HepG2 (cell line): Measurements from ENCODE around the gene PDSS2. TPM values are rescaled to one million over a fixed set of nuclear protein-coding genes. Genes with fewer than 3 reads are reported as not detected.

Experiments
- ATAC-seq: fragments of 200-7000 bp; cut with Tn5 transposase; 3 replicates; pipeline ENCODE4 v1.9.1; 2020; ENCODE audit warnings: mild to moderate bottlenecking, moderate library complexity
- BruUV-seq: library from RNA; stranded (reverse); fragments of 400-500 nt; replicated peaks from 2 replicates; lab custom pipeline; 2021; lab: Mats Ljungman, UMichigan
- CTCF ChIA-PET: fragments of 300-600 bp; formaldehyde crosslinking; extraction: SDS; loops from one replicate; lab custom pipeline; 2021; ENCODE audit warnings: low total read pairs, inconsistent platforms, low intra/inter-chr PET ratio; lab: Yijun Ruan, JAX
- POLR2A ChIA-PET: fragments of 350-600 bp; sonication (Branson Sonifier 250); formaldehyde crosslinking; loops from one replicate; lab custom pipeline; 2020; ENCODE audit warnings: antibody characterized with exemption, inconsistent platforms; lab: Yijun Ruan, JAX
- DNase-seq: peaks from one replicate; pipeline ENCODE4 v3.0.0-alpha.2; 2015; ENCODE audit warnings: low spot score
- FAIRE-seq: peaks from 3 replicates; lab custom pipeline; 2011; peaks lifted over from hg19 to GRCh38; lab: Jason Lieb, UNC
- H2AFZ ChIP-seq: one replicate; pipeline ENCODE4 v1.6.1; 2011; ENCODE audit warnings: low read length, inconsistent platforms
- H3K27ac ChIP-seq: fragments of 300-600 bp; 3 replicates; pipeline ENCODE4 v1.8.0; 2011; ENCODE audit warnings: mixed run types, mild to moderate bottlenecking, mixed read lengths, low read length, inconsistent platforms; ENCODE audit not compliant: insufficient read depth; ENCODE audit errors: extremely low read length
- H3K27me3 ChIP-seq, 2 experiments: fragments of 200-600 bp in 1 of 2; 2 replicates in 1 of 2; 3 replicates in 1 of 2; pipeline versions ENCODE4 v1.6.0 to v1.8.0; 2011; ENCODE audit warnings: low read length in 2 of 2, mild to moderate bottlenecking in 2 of 2, moderate library complexity in 2 of 2, inconsistent platforms in 1 of 2; ENCODE audit not compliant: insufficient read depth in 2 of 2, control insufficient read depth in 1 of 2
- H3K36me3 ChIP-seq, 2 experiments: fragments of 200-600 bp in 1 of 2; replicated peaks in 1 of 2; 2 replicates in 1 of 2; 3 replicates in 1 of 2; pipeline versions ENCODE4 v1.5.1 to v1.8.0; 2011; ENCODE audit warnings: low read length in 2 of 2, inconsistent platforms in 1 of 2; ENCODE audit not compliant: insufficient read depth in 2 of 2, control insufficient read depth in 1 of 2
- H3K4me1 ChIP-seq: 2 replicates; pipeline ENCODE4 v1.5.1; 2012; ENCODE audit warnings: low read length, inconsistent platforms; ENCODE audit not compliant: insufficient read depth
- H3K4me2 ChIP-seq: 2 replicates; pipeline ENCODE4 v1.6.0; 2011; ENCODE audit warnings: low read depth, low read length, inconsistent platforms
- H3K4me3 ChIP-seq, 3 experiments: fragments of 200-600 bp in 1 of 3; sonication (generic), shearing (Covaris generic) in 1 of 3; replicated peaks in 1 of 3; 2 replicates each; pipeline ENCODE4 v1.5.1; 2011 to 2016; ENCODE audit warnings: low read length in 3 of 3, inconsistent platforms in 2 of 3, low read depth in 2 of 3, mild to moderate bottlenecking in 2 of 3, control low read depth in 1 of 3, mixed read lengths in 1 of 3; ENCODE audit not compliant: insufficient read depth in 1 of 3
- H3K79me2 ChIP-seq: one replicate; pipeline ENCODE4 v1.6.1; 2011; ENCODE audit warnings: low read length, inconsistent platforms; ENCODE audit not compliant: insufficient read depth
- H3K9ac ChIP-seq: 2 replicates; pipeline ENCODE4 v1.6.0; 2011; ENCODE audit warnings: mild to moderate bottlenecking, low read depth, low read length, inconsistent platforms; ENCODE audit not compliant: insufficient read depth
- H3K9me3 ChIP-seq: 2 replicates; pipeline ENCODE4 v1.5.1; 2012; ENCODE audit warnings: mild to moderate bottlenecking, low read length
- H4K20me1 ChIP-seq: 2 replicates; pipeline ENCODE4 v1.6.0; 2011; ENCODE audit warnings: inconsistent platforms, mild to moderate bottlenecking, low read length, moderate library complexity; ENCODE audit not compliant: insufficient read depth
- HMG20A ChIP-seq: IDR thresholded peaks from 2 replicates; pipeline ENCODE4 v1.6.1; 2016; ENCODE audit warnings: borderline replicate concordance
- MED13 ChIP-seq: sonication (generic); formaldehyde crosslinking; IDR thresholded peaks from 2 replicates; pipeline ENCODE4 v1.5.0; 2020; ENCODE audit warnings: missing genetic modification reagents
- MEF2D ChIP-seq: sonication (generic); formaldehyde crosslinking; IDR thresholded peaks from 2 replicates; pipeline ENCODE4 v1.5.1; 2020; ENCODE audit warnings: mild to moderate bottlenecking, missing genetic modification reagents
- POLR2G ChIP-seq: fragments of 200-400 bp; formaldehyde crosslinking; IDR thresholded peaks from 2 replicates; pipeline ENCODE4 v1.6.1; 2018; ENCODE audit warnings: mild to moderate bottlenecking, low read depth, low read length, moderate library complexity
- YEATS2 ChIP-seq: sonication (generic); formaldehyde crosslinking; IDR thresholded peaks from 2 replicates; pipeline ENCODE4 v1.4.0; 2020; ENCODE audit warnings: missing genetic modification reagents, borderline replicate concordance
- ZBTB3 ChIP-seq: sonication (generic); formaldehyde crosslinking; IDR thresholded peaks from 2 replicates; pipeline ENCODE4 v1.4.0; 2020; ENCODE audit warnings: low read depth, mild to moderate bottlenecking, moderate library complexity, missing genetic modification reagents, borderline replicate concordance
- ZBTB38 ChIP-seq: sonication (generic); formaldehyde crosslinking; IDR thresholded peaks from 2 replicates; pipeline ENCODE4 v1.5.1; 2020; ENCODE audit warnings: mild to moderate bottlenecking, missing genetic modification reagents
- ZNF230 ChIP-seq: sonication (generic); formaldehyde crosslinking; IDR thresholded peaks from 2 replicates; pipeline ENCODE4 v1.4.0; 2020; ENCODE audit warnings: mild to moderate bottlenecking, missing genetic modification reagents
- ZNF570 ChIP-seq: sonication (generic); formaldehyde crosslinking; IDR thresholded peaks from 2 replicates; pipeline ENCODE4 v1.4.0; 2020; ENCODE audit warnings: mild to moderate bottlenecking, missing genetic modification reagents, borderline replicate concordance
- ZNF598 ChIP-seq: sonication (generic); formaldehyde crosslinking; IDR thresholded peaks from 2 replicates; pipeline ENCODE4 v1.5.1; 2020; ENCODE audit warnings: mild to moderate bottlenecking, missing genetic modification reagents, borderline replicate concordance
- ZNF720 ChIP-seq: sonication (generic); formaldehyde crosslinking; IDR thresholded peaks from 2 replicates; pipeline ENCODE4 v1.4.0; 2020; ENCODE audit warnings: missing genetic modification reagents
- ZNF780A ChIP-seq: sonication (generic); formaldehyde crosslinking; IDR thresholded peaks from 2 replicates; pipeline ENCODE4 v1.8.0; 2022; ENCODE audit warnings: mild to moderate bottlenecking, missing genetic modification reagents, moderate library complexity
- ZSCAN21 ChIP-seq: sonication (generic); formaldehyde crosslinking; IDR thresholded peaks from 2 replicates; pipeline ENCODE4 v1.8.0; 2022; ENCODE audit warnings: mild to moderate bottlenecking, missing genetic modification reagents, moderate library complexity, borderline replicate concordance
- WGBS: methylation state at CpG from one replicate; pipeline ENCODE4 v1.1.6; 2017; ENCODE audit warnings: low lambda C conversion rate; 5-methylcytosine and 5-hydroxymethylcytosine counted together
- in situ Hi-C: cut with HindIII; loops from 2 replicates; pipeline ENCODE4 v1.10.0; 2017; ENCODE audit warnings: low pct_unique_long_range_greater_than_20kb; ENCODE audit not compliant: extremely low pct_ligation_motif_present
- intact Hi-C: fragments of 100-400 bp; cut with micrococcal nuclease; formaldehyde crosslinking; loops from one replicate; pipeline ENCODE4 v1.10.0; 2022; ENCODE audit not compliant: unreplicated experiment
- polyA plus RNA-seq, 8 experiments: library from polyadenylated mRNA; depleted of rRNA in 3 of 8; stranded (reverse) in 7 of 8; unstranded in 1 of 8; fragments of >200 nt; fragmentation: Illumina TruSeq in 4 of 8; extraction: Trizol in 4 of 8; gene quantifications; 2 replicates each; pipeline versions ENCODE4 v1.2.1 to v1.2.3, GENCODE V29; 2011 to 2016; ENCODE audit warnings: low read depth in 4 of 8, missing spikeins in 1 of 8, mixed read lengths in 1 of 8; ENCODE audit not compliant: insufficient read depth in 1 of 8
- total RNA-seq, 5 experiments: library from RNA; depleted of rRNA; stranded (reverse); fragments of >200 nt; fragmentation: Illumina TruSeq; extraction: Trizol; gene quantifications; 2 replicates each; pipeline ENCODE4 v1.2.3, GENCODE V29; 2016; ENCODE audit warnings: low read depth in 1 of 5
- TF ChIP-seq, protein P1 (sequence below): sonication (generic); formaldehyde crosslinking; IDR thresholded peaks from 2 replicates; pipeline ENCODE4 v1.5.0; 2020; ENCODE audit warnings: missing genetic modification reagents
- TF ChIP-seq, protein P2 (sequence below): sonication (generic); formaldehyde crosslinking; IDR thresholded peaks from 2 replicates; pipeline ENCODE4 v1.4.0; 2020; ENCODE audit warnings: low read depth, mild to moderate bottlenecking, missing genetic modification reagents
- TF ChIP-seq, protein P3 (sequence below): sonication (generic); formaldehyde crosslinking; IDR thresholded peaks from 2 replicates; pipeline ENCODE4 v1.5.1; 2020; ENCODE audit warnings: missing genetic modification reagents, mild to moderate bottlenecking, borderline replicate concordance
- TF ChIP-seq, protein P4 (sequence below): sonication (generic); formaldehyde crosslinking; IDR thresholded peaks from 2 replicates; pipeline ENCODE4 v1.5.1; 2020; ENCODE audit warnings: missing genetic modification reagents, mild to moderate bottlenecking, borderline replicate concordance

Gene PDSS2
- total and polyA plus RNA-seq, 2 of the 13 experiments (the other 11 are each of a cell fraction or from before 2014, with no cell fraction given), result 16.2 to 17.0 TPM

DNA sequence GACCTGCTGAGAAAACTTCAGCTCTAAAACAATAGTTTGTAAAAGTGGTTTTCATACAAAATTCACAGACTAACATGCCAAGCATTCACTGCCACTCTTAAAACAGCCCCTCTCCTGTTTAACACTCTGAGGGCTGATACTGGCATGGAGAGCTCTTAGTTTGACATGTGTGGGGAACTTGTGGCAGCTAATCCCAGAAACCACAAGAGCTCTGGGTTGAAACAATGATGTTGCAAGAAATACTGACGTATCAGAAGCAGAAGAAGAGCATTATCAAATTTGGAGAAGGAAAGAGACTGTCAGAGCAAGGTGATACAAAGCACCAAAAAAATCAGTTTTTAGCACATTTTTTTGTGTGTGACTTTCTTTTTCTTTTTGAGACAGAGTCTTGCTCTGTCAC, 349.2 kb downstream of the PDSS2 start:
- Histone ChIP-seq H3K27ac (no peak overlapping the region), H3K4me3 (no peak overlapping the region), H4K20me1 (no peaks in the 10 kb centered on the region), H3K9me3 (no peaks in the 10 kb centered on the region), H3K4me1 (peaks cover 25% of the 10 kb centered on the region), H3K36me3 (no peaks in the 10 kb centered on the region), H3K79me2 (peaks cover 8% of the 10 kb centered on the region), H3K9ac (no peak overlapping the region), H3K4me2 (no peak overlapping the region), H2AFZ (no peak overlapping the region), H3K27me3 (no peaks in the 10 kb centered on the region)
- WGBS, result 93% methylated on average over 1 of the region's 1 CpG
- ChIA-PET POLR2A (no interaction called here), CTCF (no interaction called here)
- no peak for FAIRE-seq
- in situ Hi-C loops (no loop called here), intact Hi-C loops (no loop called here)
- no TSS peak for BruUV-seq
- ATAC-seq, result no peak
- DNase-seq, result no peak
- TF ChIP-seq ZNF570 (CRISPR knock-in tag) (no peak), ZNF230 (CRISPR knock-in tag) (no peak), YEATS2 (CRISPR knock-in tag) (no peak), ZBTB38 (CRISPR knock-in tag) (no peak), POLR2G (no peak), ZNF780A (no peak), MED13 (CRISPR knock-in tag) (no peak), MEF2D (CRISPR knock-in tag) (no peak), ZSCAN21 (CRISPR knock-in tag) (no peak), HMG20A (no peak), ZNF720 (no peak), ZBTB3 (CRISPR knock-in tag) (no peak), ZNF598 (CRISPR knock-in tag) (no peak)
- TF ChIP-seq, protein P1, sequence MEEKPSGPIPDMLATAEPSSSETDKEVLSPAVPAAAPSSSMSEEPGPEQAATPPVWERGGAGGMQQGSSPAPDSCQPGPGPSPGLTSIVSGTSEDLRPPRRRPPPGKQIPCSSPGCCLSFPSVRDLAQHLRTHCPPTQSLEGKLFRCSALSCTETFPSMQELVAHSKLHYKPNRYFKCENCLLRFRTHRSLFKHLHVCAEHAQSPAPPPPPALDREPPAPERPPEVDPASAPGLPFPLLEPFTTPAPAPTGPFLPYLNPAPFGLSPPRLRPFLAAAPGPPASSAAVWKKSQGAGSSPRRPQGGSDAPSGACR, result no peak
- TF ChIP-seq, protein P2, sequence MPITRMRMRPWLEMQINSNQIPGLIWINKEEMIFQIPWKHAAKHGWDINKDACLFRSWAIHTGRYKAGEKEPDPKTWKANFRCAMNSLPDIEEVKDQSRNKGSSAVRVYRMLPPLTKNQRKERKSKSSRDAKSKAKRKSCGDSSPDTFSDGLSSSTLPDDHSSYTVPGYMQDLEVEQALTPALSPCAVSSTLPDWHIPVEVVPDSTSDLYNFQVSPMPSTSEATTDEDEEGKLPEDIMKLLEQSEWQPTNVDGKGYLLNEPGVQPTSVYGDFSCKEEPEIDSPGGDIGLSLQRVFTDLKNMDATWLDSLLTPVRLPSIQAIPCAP (CRISPR knock-in tag), result no peak
- TF ChIP-seq, protein P3, sequence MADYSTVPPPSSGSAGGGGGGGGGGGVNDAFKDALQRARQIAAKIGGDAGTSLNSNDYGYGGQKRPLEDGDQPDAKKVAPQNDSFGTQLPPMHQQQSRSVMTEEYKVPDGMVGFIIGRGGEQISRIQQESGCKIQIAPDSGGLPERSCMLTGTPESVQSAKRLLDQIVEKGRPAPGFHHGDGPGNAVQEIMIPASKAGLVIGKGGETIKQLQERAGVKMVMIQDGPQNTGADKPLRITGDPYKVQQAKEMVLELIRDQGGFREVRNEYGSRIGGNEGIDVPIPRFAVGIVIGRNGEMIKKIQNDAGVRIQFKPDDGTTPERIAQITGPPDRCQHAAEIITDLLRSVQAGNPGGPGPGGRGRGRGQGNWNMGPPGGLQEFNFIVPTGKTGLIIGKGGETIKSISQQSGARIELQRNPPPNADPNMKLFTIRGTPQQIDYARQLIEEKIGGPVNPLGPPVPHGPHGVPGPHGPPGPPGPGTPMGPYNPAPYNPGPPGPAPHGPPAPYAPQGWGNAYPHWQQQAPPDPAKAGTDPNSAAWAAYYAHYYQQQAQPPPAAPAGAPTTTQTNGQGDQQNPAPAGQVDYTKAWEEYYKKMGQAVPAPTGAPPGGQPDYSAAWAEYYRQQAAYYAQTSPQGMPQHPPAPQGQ, result no peak
- TF ChIP-seq, protein P4, sequence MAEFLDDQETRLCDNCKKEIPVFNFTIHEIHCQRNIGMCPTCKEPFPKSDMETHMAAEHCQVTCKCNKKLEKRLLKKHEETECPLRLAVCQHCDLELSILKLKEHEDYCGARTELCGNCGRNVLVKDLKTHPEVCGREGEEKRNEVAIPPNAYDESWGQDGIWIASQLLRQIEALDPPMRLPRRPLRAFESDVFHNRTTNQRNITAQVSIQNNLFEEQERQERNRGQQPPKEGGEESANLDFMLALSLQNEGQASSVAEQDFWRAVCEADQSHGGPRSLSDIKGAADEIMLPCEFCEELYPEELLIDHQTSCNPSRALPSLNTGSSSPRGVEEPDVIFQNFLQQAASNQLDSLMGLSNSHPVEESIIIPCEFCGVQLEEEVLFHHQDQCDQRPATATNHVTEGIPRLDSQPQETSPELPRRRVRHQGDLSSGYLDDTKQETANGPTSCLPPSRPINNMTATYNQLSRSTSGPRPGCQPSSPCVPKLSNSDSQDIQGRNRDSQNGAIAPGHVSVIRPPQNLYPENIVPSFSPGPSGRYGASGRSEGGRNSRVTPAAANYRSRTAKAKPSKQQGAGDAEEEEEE (CRISPR knock-in tag), result no peak
